ENCODE measurements around the gene KRTAP26-1. TPM values are rescaled to one million over a fixed set of nuclear protein-coding genes. Genes with fewer than 3 reads are reported as not detected.

KRTAP26-1 gene
- total RNA-seq, 1 donor from 2014 or later, result not detected

DNA sequence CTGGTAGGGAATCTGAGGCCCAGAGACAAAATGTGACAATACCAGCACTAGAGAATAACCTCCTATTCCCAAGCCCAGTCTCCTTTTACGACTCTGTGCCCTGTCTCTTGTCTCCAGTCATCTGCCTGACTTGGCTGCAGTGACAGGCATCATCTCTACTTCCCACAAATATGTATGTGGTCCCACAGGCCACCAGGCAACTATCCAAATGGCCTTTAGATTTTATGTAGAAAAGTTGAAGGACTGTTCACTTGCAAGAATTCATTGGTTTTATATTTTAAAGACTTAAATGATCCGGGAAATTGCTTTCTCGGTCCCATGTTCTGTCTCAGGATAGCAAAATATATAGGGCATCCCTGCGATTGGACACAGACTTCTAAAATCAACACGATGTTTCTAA is 49.0 kb downstream of the KRTAP26-1 start:
- H3K4me3 ChIP-seq, result no peak overlapping the region
- TF ChIP-seq, protein P1, sequence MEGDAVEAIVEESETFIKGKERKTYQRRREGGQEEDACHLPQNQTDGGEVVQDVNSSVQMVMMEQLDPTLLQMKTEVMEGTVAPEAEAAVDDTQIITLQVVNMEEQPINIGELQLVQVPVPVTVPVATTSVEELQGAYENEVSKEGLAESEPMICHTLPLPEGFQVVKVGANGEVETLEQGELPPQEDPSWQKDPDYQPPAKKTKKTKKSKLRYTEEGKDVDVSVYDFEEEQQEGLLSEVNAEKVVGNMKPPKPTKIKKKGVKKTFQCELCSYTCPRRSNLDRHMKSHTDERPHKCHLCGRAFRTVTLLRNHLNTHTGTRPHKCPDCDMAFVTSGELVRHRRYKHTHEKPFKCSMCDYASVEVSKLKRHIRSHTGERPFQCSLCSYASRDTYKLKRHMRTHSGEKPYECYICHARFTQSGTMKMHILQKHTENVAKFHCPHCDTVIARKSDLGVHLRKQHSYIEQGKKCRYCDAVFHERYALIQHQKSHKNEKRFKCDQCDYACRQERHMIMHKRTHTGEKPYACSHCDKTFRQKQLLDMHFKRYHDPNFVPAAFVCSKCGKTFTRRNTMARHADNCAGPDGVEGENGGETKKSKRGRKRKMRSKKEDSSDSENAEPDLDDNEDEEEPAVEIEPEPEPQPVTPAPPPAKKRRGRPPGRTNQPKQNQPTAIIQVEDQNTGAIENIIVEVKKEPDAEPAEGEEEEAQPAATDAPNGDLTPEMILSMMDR (IDR thresholded peaks at IDR 0.05), result no peak
- intact Hi-C loops (cut with DNase I), result no loop called here
- no peak overlapping the region for H3K27ac ChIP-seq
- H3K9me3 ChIP-seq, result no peaks in the 10 kb centered on the region
- H3K4me1 ChIP-seq, result peaks cover 0 to 3% of the 10 kb centered on the region in 2 donors
- no peaks in the 10 kb centered on the region for H3K36me3 ChIP-seq
- no peaks in the 10 kb centered on the region for H3K27me3 ChIP-seq
- DNase-seq (ENCODE audit: low spot score in 2 of 2), result no peak

DNA sequence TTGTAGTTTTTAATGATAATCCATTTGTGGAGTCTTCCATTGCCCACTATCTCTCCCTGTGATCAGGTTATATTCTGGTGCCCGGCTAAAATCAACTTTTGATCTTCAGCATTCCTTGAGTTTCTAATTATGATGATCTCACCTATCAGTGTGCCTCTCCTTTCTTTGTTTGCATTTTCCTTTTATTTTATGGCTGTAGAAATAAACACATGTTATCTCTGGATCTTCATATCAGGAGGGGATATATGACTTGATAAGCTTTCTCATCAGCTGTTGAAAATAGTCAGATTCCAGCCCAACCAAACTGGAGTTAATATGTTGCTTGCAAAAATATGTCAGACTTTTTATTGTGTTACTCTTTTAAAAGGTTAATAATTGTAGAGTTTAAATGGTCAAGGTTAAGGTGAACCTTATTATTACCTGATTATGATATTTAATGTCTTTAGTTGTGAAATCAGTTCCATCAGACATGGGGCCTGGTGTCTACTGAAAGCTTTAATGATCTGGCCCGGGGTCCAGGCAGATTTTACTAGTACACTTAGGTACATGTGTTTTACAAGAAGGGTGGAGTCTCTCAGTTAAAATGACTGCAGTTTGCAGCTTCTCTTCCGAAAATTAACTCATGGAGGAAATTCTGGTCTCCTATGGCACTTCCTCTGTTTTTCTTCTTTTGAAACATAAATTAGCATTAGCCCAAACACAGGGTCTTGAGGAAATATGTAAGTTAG is 50.1 kb downstream of the KRTAP26-1 start:
- Histone ChIP-seq H3K4me3 (no peak overlapping the region), H3K9me3 (no peaks in the 10 kb centered on the region), H3K4me1 (peaks cover 0 to 3% of the 10 kb centered on the region in 2 donors), H3K27me3 (no peaks in the 10 kb centered on the region), H3K27ac (no peak overlapping the region), H3K36me3 (no peaks in the 10 kb centered on the region)
- intact Hi-C loops (cut with DNase I), result no loop called here
- no peak for DNase-seq (ENCODE audit: low spot score in 2 of 2)
- TF ChIP-seq, protein P1 (IDR thresholded peaks at IDR 0.05), result no peak

Other genes with a start within 250 kb of the KRTAP26-1 start
- not detected for gene CLDN17, start 153.5 kb downstream of the KRTAP26-1 start, total RNA-seq
- gene CLDN8, start 104.2 kb downstream of the KRTAP26-1 start, total RNA-seq, result not detected
- not detected for gene KRTAP24-1, start 37.4 kb downstream of the KRTAP26-1 start, total RNA-seq
- gene KRTAP25-1, start 30.8 kb downstream of the KRTAP26-1 start, total RNA-seq, result not detected
- gene KRTAP27-1, start 17.4 kb upstream of the KRTAP26-1 start, total RNA-seq, result not detected
- not detected for gene KRTAP23-1, start 28.3 kb upstream of the KRTAP26-1 start, total RNA-seq
- gene KRTAP13-2, start 52.0 kb upstream of the KRTAP26-1 start, total RNA-seq, result not detected
- gene KRTAP13-1, start 75.7 kb upstream of the KRTAP26-1 start, total RNA-seq, result not detected
- not detected for gene KRTAP13-3, start 105.6 kb upstream of the KRTAP26-1 start, total RNA-seq
- gene KRTAP13-4, start 109.9 kb upstream of the KRTAP26-1 start, total RNA-seq, result not detected
- not detected for gene KRTAP15-1, start 120.0 kb upstream of the KRTAP26-1 start, total RNA-seq
- not detected for gene KRTAP19-1, start 160.1 kb upstream of the KRTAP26-1 start, total RNA-seq
- gene KRTAP19-2, start 167.1 kb upstream of the KRTAP26-1 start, total RNA-seq, result not detected
- gene KRTAP19-3, start 171.7 kb upstream of the KRTAP26-1 start, total RNA-seq, result not detected
- gene KRTAP19-4, start 176.8 kb upstream of the KRTAP26-1 start, total RNA-seq, result not detected
- gene KRTAP19-5, start 181.8 kb upstream of the KRTAP26-1 start, total RNA-seq, result not detected
- gene KRTAP19-6, start 221.5 kb upstream of the KRTAP26-1 start, total RNA-seq, result not detected
- not detected for gene KRTAP19-7, start 241.0 kb upstream of the KRTAP26-1 start, total RNA-seq